ENCODE measurements around the gene LACTBL1.
"Not testable (repeated sequence)": the region's sequence is repeated elsewhere in the genome, so short reads cannot be mapped to it uniquely, and the experiment has no call there.

Gene LACTBL1

DNA sequence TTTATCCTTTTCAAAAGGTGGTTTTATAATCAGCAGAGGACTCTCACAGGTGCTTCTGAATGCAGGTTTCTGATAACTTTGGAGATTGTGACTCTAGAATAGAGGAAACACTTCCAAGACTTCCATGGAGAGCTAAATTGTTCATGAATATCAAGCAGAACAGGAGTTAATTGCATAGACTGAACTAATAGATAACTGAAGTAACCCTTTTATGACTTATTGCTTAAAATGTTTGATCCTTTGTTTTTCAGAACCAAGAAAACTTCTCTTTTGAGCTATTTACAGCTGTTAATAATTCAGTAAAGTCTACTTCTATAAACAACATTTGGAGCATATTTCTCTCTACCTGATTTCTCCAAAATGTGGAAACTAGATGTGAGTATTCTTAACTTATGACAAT is 23.1 kb upstream of the LACTBL1 start:
- Histone ChIP-seq H3K4me1 (ENCODE audit: low read depth, poor library complexity, severe bottlenecking) (no peaks in the 10 kb centered on the region), H3K4me2 (no peak overlapping the region), H2AFZ (ENCODE audit: low read depth) (no peak overlapping the region), H4K20me1 (ENCODE audit: insufficient read depth) (no peaks in the 10 kb centered on the region), H3K79me2 (ENCODE audit: insufficient read depth, low read depth) (no peaks in the 10 kb centered on the region), H3K27me3 (ENCODE audit: insufficient read depth, low read depth) (no peaks in the 10 kb centered on the region; the same call in 1 of the 2 replicates), H3K4me3 (IDR thresholded peaks at IDR 0.05; ENCODE audit: insufficient read depth, low read depth, low read length) (no peak overlapping the region), H3K9ac (no peak overlapping the region), H3K27ac (no peak overlapping the region), H3K36me3 (ENCODE audit: insufficient read depth) (no peaks in the 10 kb centered on the region)
- TF ChIP-seq, protein P1, sequence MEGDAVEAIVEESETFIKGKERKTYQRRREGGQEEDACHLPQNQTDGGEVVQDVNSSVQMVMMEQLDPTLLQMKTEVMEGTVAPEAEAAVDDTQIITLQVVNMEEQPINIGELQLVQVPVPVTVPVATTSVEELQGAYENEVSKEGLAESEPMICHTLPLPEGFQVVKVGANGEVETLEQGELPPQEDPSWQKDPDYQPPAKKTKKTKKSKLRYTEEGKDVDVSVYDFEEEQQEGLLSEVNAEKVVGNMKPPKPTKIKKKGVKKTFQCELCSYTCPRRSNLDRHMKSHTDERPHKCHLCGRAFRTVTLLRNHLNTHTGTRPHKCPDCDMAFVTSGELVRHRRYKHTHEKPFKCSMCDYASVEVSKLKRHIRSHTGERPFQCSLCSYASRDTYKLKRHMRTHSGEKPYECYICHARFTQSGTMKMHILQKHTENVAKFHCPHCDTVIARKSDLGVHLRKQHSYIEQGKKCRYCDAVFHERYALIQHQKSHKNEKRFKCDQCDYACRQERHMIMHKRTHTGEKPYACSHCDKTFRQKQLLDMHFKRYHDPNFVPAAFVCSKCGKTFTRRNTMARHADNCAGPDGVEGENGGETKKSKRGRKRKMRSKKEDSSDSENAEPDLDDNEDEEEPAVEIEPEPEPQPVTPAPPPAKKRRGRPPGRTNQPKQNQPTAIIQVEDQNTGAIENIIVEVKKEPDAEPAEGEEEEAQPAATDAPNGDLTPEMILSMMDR (conservative IDR thresholded peaks at IDR 0.05; ENCODE audit: low read depth, low read length) = no peak

DNA sequence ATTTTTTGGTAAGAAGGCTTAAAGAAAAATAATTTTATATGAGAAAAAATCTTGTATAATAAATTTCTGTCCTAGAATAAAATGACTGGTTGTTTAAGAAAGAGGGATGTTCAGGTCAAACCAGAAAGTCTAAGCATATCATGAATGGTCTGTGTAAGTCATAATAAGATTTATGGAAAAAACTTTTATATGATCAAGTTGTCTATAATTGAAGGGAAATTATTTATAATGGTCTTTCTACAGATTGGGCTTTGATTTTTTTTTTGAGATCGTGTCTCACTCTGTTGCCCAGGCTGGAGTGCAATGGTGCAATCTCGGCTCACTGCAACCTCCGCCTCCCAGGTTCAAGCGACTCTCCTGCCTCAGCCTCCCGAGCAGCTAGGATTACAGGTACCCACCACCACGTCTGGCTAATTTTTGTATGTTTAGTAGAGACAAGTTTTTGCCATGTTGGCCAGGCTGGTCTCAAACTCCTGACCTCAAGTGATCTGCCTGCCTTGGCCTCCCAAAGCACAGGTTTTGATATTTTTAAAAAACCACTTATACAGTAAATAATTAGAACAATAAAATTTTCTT is 20.6 kb upstream of the LACTBL1 start:
- H3K4me3 ChIP-seq (IDR thresholded peaks at IDR 0.05; ENCODE audit: insufficient read depth, low read depth, low read length); H3K27ac ChIP-seq; H3K4me1 ChIP-seq (ENCODE audit: low read depth, poor library complexity, severe bottlenecking); H4K20me1 ChIP-seq (ENCODE audit: insufficient read depth); H2AFZ ChIP-seq (ENCODE audit: low read depth); H3K9ac ChIP-seq; H3K79me2 ChIP-seq (ENCODE audit: insufficient read depth, low read depth); H3K36me3 ChIP-seq (ENCODE audit: insufficient read depth); H3K4me2 ChIP-seq; H3K27me3 ChIP-seq (ENCODE audit: insufficient read depth, low read depth): not testable (repeated sequence)

DNA sequence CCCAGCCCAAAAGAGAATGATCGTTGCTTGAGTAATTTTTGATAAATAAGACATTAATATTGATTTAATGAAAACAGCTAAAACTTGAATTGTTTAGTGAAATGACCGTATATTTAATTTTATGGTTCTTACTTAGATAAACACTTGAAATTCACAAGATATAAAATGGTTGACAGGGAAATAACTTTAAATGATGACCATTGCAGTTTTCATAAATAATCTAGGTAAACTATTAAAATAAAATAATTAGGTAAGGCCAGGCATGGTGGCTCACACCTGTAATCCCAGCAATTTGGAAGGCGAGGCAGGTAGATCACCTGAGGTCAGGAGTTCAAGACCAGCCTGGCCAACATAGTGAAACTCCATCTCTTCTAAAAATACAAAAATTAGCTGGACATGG is 19.7 kb upstream of the LACTBL1 start:
- H3K79me2 ChIP-seq (ENCODE audit: insufficient read depth, low read depth); H3K4me3 ChIP-seq (IDR thresholded peaks at IDR 0.05; ENCODE audit: insufficient read depth, low read depth, low read length); H2AFZ ChIP-seq (ENCODE audit: low read depth); H4K20me1 ChIP-seq (ENCODE audit: insufficient read depth); H3K27me3 ChIP-seq (ENCODE audit: insufficient read depth, low read depth); H3K4me1 ChIP-seq (ENCODE audit: low read depth, poor library complexity, severe bottlenecking); H3K27ac ChIP-seq; H3K4me2 ChIP-seq; H3K9ac ChIP-seq; H3K36me3 ChIP-seq (ENCODE audit: insufficient read depth): not testable (repeated sequence)

DNA sequence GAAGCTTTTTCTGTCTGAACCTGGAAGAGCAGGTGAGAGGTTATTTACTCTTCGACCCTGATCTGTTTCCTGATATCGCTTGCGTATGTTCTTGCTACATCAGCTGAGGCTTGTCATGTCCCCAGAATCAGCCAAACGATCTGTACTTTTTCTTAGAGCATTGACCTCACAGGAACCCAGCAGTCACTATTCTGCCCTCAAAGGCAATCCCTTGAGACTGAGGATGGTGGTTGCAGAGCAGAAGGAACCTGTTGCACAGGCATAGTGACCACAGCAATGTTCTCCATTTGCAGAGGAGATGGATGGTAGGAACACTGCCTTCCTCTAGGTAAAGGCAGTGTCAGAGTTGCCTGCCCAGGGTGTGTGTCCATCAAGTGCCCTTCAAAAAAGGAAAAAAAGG is 11.3 kb upstream of the LACTBL1 start:
- H3K4me3 ChIP-seq (IDR thresholded peaks at IDR 0.05; ENCODE audit: insufficient read depth, low read depth, low read length) = no peak overlapping the region
- no peaks in the 10 kb centered on the region for H3K36me3 ChIP-seq (ENCODE audit: insufficient read depth)
- TF ChIP-seq, protein P1 (conservative IDR thresholded peaks at IDR 0.05; ENCODE audit: low read depth, low read length) = no peak
- no peak overlapping the region for H3K27ac ChIP-seq
- no peaks in the 10 kb centered on the region for H3K4me1 ChIP-seq (ENCODE audit: low read depth, poor library complexity, severe bottlenecking)
- no peaks in the 10 kb centered on the region for H3K27me3 ChIP-seq (ENCODE audit: insufficient read depth, low read depth)
- no peak overlapping the region for H3K9ac ChIP-seq
- H2AFZ ChIP-seq (ENCODE audit: low read depth) = no peak overlapping the region
- no peaks in the 10 kb centered on the region for H4K20me1 ChIP-seq (ENCODE audit: insufficient read depth)
- no peaks in the 10 kb centered on the region for H3K79me2 ChIP-seq (ENCODE audit: insufficient read depth, low read depth)
- no peak overlapping the region for H3K4me2 ChIP-seq

DNA sequence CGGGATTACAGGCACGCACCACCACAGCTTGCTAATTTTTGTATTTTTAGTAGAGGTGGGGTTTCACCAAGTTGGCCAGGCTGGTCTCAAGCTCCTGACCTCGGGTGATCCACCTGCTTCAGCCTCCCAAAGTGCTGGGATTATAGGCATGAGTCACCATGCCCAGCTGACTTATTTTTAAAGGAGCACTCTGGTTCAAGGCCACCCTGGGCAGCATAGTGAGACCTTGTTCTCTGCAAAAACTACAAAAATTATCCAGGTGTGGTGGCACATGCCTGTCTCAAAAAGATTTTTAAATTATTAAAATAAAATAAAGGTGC is 7.8 kb upstream of the LACTBL1 start:
- not testable (repeated sequence) for H3K4me2 ChIP-seq; H3K4me3 ChIP-seq (IDR thresholded peaks at IDR 0.05; ENCODE audit: insufficient read depth, low read depth, low read length); H3K79me2 ChIP-seq (ENCODE audit: insufficient read depth, low read depth); H3K9ac ChIP-seq; H3K4me1 ChIP-seq (ENCODE audit: low read depth, poor library complexity, severe bottlenecking); H3K27me3 ChIP-seq (ENCODE audit: insufficient read depth, low read depth); H3K36me3 ChIP-seq (ENCODE audit: insufficient read depth); H3K27ac ChIP-seq; H4K20me1 ChIP-seq (ENCODE audit: insufficient read depth); H2AFZ ChIP-seq (ENCODE audit: low read depth)

DNA sequence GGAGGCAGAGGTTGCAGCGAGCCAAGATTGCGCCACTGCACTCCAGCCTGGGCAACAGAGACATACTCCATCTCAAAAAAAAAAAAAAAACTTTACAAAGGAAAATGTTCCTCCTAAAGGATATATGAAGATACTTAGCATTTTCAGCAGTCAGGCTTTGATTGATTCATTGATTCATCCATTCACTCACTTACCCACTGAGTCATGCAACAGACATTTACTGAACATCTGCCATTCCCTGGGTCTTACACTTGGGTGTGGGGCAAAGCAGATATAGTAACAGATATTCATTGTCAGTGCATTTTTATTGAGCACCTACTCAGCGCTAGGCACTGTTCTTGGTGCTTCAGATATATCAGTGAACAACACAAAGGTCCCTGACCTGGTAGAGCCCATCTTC is 5.6 kb upstream of the LACTBL1 start:
- no peak overlapping the region for H2AFZ ChIP-seq (ENCODE audit: low read depth)
- H3K4me3 ChIP-seq (IDR thresholded peaks at IDR 0.05; ENCODE audit: insufficient read depth, low read depth, low read length) = no peak overlapping the region
- H3K27ac ChIP-seq = no peak overlapping the region
- no peaks in the 10 kb centered on the region for H3K36me3 ChIP-seq (ENCODE audit: insufficient read depth)
- no peaks in the 10 kb centered on the region for H4K20me1 ChIP-seq (ENCODE audit: insufficient read depth)
- H3K9ac ChIP-seq = no peak overlapping the region
- TF ChIP-seq, protein P1 (conservative IDR thresholded peaks at IDR 0.05; ENCODE audit: low read depth, low read length) = no peak
- peaks cover 6% of the 10 kb centered on the region for H3K4me1 ChIP-seq (ENCODE audit: low read depth, poor library complexity, severe bottlenecking)
- no peaks in the 10 kb centered on the region for H3K79me2 ChIP-seq (ENCODE audit: insufficient read depth, low read depth)
- no peaks in the 10 kb centered on the region for H3K27me3 ChIP-seq (ENCODE audit: insufficient read depth, low read depth)
- no peak overlapping the region for H3K4me2 ChIP-seq
